HG02852 (cell line): Measurements from ENCODE around the gene ADD1.

Source experiments
- ATAC-seq: cut with Tn5 transposase; IDR thresholded peaks from one replicate; pipeline ENCODE4 v1.9.1; 2021; ENCODE audit warnings: mild to moderate bottlenecking, moderate library complexity; ENCODE audit not compliant: unreplicated experiment

Gene ADD1

DNA sequence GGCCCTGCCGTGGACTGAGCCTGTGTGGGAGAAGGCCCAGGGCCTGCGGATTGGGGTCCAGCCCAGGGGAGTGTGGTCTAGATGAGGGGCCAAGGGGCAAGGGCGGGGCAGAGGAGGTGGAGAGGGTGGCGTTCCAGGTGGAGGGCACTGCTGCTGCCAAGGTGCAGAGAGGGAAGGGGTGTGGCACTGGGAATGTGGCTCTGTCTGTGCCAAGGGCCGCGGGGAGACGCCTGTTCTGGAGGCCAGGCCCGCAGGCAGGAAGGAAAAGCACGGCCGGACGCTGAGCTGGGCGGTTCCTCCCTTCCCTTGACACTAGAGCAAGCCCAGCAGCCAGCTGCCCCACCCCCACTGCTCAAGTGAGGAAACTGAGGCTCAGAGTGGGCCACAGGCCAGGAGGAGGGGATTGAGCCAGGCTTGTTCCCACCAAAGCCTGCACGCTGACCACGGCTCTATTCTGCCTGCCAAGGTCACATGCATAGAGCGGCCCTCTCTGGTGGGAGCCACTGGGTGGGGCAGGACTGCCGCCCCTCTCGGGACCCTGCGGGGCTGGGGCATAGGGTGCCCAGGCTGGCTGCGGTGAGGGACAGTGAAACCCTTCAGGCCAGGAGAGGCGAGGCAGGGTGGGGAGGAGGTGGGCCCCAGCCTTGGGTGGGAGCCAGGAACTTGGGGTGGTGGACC is 37.8 kb upstream of the ADD1 start:
- no peak for ATAC-seq

DNA sequence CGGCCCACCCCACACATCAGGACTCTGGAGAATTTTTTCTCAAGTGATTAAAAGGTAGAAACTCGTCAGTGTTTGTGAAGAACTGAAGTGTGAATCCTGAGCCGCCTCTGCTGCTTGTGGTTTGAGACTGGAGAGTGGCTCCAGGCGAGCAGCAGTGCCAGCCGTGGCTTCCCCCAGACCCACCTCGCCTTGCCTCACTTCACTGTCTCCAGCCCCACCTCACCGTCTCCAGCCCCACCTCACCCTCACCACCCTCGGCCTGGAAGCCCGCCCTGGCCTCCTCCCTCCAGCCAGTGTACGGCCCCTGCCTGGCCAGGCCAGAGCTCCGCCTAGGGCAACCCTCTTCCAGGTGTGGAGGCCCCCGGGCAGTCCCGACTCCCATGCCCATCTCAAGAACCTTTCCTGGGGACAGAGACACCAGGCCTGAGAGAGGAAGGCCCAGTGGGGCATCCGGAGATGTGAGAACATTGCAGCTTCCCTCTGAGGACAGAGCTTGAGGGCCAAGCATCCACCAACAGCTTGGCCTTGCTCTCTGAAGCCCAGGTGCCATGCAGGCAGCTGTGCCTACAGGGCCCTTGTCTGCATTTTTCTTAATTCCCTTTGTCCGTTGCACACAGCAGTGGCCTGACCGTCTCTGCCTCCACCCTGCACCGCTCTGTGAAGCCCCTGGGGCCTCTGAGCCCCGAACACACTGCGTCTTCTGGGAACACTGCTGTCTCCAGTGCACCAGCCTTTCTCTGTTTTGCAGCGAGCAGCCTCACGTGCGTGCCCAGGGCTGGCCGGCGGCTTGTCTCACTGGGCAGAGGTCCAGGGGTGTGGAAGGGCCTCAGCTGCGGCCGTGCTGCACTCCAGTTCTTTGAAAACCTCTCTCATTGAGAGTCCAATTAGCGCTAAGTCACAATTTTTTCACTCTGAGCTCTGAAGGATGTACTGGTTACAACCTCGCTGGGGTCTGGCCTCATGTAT is 37.0 kb upstream of the ADD1 start:
- no peak for ATAC-seq

DNA sequence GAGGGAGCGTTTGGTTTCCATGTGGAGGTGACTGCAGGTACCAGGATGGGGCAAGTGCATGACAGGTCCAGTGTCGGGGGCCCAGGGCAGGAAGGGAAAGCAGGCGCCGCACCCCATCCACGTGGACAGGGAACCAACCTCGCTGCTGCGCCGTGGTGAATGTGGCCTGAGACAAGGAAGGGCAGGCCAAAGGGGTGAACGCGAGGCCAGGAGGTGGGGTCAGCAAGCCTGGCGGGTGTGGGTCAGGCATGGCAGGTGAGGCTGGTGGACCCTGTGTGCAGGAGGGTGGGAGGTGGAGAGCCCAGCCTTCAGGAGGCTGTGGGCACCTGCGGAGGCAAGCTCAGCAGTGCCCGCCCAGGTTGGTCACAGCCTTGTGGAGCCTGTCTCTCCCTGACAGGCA is 36.1 kb upstream of the ADD1 start:
- ATAC-seq = no peak

DNA sequence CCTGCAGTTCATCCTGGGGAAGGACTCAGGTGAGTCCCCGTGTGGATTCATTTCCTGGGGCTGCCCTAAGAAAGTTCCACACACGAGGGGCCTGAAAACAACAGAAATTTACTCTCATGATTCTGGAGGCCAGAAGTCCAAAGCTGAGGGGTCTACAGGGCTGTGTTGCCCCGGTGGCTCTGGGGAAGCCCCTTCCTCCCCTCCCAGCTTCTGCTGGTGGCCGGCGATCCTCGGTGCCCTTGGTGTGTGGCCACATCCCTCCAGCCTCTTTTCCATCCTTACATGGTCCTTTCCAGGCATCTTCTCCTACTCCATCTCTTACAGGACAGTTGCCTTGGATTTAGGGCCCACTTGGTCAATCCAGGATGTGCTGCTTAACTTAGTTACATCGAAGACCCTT is 35.6 kb upstream of the ADD1 start:
- no peak for ATAC-seq

DNA sequence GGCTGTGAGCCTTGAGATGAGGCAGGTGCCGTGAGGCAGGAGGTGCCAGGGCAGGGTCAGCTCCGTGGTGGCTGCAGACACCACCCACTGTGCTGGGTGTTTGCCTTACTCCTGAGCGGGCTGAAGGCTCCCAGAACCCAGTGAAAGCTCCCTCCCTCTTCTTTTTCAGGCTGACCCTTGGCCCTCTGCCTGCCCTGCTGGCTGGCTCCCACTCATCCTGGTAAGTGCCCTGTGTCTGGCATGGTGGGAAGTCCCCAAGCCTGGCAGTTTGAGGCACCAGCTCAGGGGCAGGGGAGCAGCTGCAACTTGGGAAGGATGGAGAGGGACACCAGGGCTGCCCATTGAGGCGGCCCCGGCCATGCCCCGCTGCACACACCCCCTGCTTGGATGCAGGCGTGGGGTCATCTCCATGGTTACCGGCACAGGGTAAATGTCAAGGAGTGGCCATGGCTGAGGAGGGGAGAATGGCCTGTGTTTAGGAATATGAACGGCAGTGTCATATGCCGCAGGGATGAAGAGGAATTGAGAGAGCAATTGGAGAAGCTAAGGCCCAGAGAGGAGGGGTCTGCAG is 33.9 kb upstream of the ADD1 start:
- ATAC-seq = no peak

DNA sequence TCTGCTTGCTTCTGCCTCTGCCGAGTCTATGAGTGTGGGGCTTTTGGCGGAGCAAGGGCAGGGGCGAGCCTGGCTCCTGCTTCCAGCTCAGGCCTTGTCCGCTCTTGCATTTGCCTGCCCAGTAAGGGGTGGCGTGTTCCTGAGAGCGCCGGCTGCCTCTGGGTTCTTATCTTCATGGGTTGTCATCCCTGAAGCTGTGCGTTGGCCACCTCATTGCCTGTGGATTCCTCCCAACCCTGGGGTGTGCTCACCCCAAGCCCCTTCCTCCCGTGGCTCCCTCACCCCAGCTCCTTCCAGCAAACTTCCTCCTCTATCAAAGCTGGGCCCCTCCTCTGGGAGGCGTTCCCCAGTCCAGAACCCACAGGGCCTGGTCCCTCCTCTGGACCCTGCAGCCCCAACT is 33.3 kb upstream of the ADD1 start:
- ATAC-seq = no peak

DNA sequence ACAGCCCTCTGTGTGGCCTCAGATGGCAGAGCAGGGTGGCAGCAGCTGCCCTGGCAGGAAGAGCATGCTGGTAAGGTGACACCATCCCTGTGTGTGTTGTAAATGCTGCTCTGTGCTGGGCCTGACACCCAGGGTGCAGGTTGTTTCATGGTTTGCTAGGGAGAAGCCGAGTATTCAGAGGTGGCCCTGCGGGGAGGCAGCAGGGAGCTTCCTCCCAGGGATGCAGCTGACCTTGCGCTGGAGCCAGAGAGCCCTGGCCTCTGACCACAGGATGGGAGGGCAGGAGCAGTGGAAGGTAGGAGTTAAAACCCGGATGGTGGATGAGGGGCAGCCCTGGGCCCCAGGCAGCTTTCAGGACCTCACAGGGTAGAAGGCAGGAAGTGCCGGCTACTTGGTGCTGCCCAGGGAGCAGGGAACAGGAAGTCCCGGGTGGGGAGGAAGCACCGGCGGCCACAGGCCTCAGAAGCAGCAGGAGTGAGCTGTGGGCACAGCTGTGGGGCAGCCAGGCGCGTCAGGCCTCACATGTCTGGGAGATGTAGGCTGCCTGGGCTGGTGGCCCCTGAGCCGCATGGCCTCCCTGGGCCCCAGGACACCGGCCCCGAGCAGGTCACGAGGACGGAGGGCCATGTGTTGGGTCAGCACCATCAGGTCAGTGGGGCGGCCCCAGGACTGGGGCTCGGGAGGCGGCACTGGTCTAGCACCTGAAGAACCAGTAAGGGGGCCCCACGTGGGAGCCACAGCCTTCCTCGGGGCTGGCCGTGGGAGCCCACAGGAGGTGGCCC is 31.6 kb upstream of the ADD1 start:
- peak; percentile 44 for ATAC-seq

DNA sequence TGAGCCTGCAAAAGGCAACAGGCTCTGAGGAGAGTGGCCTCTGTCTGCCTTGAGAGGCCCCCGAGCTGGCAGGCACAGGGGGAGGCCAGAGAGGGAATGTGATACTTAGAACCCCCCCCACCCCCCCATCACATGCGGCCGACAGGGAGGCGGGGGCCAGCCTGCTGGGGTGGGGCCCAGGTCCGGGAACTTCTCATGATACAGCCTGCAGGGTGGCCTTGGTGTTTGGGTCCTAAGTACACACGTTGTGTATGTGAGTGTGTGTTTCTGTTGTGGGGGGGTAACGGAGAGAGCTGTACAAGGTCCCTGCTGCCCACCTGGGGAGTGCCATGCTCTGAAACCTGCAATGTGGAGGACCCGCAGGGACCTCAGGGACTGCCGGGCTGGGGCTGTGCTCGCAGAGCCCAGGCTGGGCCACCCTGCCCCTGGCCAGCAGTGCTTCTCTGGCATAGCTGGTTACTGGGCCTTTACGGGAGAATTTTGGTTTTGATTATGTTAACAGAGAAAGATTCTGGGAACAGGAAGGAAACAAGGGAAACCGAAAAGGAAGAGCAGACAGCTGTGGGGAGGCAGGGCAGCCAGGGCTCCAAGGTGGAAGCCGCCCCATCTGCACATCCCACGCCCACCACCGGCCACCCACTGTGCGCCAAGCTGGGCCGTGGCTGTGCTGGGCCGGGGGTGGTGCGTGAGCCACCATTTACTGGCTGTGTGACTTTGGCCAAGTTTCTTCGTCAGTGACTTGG is 30.9 kb upstream of the ADD1 start:
- peak; percentile 28 for ATAC-seq

DNA sequence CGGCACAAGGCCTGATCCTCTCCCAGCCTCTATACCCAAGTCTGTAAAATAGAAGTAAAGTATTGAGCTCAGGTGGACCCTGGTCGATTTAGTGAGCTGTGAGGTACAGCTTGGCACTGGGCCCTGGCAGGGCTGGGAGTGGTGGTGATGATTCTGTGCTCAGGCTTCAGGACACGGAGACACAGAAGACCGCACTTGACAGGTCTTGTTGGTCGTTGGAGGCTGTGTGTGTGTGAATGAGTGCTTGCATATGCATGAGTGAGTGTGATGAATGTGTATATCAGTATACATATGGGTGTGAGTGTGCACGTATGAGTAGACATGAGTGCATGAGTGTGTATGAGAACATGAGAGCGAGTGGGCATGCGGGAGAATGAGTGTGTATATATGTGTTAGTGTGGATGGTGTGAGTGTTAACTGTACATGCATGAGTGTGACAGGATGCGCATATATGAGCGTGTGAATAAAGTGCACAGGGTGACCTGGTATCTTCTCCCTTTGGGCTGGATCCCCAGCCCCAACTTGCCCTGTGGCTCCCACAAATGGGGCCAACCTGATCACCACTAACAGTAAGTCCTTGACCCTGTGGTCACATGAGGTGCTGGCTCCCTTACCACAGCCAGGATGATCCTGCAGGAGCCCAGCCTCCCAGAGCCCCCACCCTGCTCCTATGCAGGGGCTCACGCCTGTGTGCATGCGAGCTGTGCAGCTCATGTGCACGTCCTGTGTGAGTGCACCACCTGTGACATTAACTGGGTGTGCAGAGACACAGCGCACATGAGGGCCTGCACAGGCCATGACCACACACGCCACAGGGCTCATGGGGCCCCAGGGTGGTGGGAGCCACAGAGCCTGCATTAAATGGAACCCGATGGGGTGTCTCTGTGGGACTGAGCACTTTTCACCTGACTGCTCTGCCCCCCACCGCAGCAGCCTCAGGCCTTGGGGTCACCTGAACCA is 29.9 kb upstream of the ADD1 start:
- no peak for ATAC-seq

DNA sequence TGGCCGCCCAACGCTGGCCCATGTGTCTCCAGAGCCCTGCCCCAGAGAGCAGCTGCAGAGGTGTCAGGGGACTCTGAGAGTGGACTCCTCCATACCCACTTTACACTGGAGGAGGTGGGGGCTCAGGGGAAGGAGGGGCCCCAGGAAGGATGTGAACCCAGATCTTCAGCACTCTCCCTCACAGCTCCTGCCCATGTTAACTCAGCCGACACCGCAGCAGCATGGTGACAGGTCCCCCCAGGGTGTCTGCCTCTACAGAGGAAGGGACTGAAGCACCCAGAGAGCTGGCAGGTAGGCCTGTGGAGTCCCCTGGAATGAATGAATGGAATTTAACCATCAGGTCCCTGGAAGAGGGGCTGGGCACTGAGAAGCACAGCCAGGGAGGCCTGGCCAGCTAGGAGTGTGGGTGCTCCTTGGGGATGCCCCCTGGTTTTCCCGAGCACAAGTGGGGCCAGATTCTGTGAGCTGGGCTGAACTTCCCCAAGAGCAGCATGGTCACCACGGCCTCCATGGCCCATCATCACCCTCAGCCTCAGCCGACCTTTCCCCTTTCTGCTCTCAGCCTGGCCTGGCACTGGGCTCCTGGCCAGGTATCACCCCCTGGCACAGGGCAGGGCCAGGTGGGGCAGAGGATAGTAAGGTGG is 28.9 kb upstream of the ADD1 start:
- no peak for ATAC-seq

DNA sequence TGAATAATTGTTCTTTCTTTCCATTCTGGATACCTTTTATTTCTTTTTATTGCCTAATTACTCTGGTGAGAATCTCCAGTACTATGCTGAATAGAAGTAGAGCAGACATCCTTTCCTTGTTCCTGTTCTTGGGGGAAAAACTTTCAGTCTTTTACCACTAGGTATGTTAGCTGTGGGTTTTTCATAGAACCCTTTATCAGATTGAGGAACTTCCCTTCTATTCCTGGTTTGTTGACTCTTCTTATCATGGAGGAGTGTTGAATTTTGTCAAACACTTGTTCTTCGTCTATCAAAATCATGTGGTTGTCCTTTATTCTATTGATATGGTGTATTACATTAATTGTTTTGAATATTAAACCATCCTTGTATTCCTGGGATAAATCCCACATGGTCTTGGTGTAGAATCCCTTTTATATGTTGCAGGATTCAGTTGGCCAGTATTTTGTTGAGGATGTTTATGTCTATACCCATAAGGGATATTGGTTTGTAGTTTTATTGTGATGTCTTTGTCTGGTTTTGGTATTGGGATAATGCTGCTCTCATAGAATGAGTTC is 27.2 kb upstream of the ADD1 start:
- no peak for ATAC-seq

DNA sequence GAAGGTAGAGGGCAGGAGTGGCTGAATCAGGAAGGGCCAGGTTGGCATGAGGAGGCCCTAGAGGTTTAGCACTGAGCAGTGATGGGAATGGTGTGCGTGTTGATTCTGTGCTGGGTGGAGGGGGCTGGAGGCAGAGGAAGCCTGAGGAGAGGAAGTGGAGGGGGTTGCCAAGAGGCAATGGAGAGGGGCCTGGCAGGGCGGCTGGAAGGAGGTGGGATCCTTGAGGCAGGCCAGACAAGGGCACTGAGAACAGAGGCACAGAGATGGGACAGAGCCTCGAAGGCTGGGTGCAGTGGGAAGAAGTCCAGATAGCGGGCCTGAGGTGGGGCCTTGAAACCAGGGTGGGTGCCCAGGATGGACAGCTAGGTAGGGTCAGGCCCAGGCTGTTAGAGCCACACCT is 26.5 kb upstream of the ADD1 start:
- no peak for ATAC-seq

DNA sequence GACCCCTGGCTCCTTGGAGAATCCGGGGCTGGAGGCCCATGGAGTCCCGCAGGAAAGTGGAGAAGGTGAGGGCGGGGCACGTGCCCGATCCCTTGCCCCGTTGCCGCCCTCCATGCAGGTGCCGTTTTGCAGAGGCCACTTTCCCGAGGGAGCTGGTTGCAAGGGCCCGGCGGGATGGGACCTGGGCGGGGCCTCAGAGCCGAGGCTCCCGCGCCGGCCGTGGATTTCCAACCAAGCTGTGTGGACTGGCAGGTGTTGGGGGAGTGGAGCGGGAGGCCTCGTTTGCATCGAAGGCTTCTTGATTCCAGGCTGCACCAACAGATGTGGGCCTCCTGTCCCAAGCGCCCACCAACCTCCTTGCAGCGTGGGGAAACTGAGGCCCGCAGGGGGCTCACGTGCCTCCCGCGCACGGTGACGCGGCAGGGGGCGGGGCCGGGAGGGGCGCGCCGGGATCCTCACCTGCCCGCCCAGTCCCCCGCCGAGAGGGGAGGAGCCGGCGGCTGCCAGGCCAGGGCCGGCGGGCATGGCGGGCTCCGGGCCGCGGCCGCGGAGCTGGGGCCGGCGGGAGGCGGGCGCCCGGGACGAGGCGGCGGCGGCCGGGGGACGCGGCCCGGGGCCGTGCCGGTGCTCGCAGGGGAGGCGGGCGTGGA is 25.8 kb upstream of the ADD1 start:
- ATAC-seq = no peak

DNA sequence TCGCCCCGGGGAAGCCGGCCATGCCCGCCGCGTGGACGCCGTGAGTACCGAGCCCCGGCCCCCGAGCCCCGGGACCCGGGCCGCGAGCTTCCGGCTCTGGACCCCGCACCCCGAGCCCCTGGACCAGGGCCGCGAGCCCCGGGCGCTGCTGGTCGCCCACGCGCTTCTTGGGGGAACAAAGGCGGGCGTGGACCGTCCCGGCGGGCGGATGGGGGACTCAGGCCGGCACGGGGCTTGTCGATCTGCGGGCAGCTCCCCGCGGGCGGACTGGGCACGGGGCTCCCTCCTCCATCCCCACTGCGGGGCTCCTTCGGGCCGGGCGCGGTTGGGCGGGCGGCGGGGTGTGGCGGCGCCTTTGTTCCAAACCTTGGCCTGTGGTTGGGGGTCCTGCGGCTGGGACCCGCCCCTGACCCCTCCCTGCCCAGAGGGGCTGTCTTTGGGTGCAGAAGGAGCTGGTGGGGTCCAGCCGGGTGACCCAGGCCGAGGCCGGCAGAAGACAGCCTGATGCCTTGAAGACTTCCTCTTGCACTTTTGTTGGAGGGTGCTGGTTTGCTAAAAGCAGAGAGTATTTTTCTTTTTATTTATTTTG is 25.2 kb upstream of the ADD1 start:
- no peak for ATAC-seq

DNA sequence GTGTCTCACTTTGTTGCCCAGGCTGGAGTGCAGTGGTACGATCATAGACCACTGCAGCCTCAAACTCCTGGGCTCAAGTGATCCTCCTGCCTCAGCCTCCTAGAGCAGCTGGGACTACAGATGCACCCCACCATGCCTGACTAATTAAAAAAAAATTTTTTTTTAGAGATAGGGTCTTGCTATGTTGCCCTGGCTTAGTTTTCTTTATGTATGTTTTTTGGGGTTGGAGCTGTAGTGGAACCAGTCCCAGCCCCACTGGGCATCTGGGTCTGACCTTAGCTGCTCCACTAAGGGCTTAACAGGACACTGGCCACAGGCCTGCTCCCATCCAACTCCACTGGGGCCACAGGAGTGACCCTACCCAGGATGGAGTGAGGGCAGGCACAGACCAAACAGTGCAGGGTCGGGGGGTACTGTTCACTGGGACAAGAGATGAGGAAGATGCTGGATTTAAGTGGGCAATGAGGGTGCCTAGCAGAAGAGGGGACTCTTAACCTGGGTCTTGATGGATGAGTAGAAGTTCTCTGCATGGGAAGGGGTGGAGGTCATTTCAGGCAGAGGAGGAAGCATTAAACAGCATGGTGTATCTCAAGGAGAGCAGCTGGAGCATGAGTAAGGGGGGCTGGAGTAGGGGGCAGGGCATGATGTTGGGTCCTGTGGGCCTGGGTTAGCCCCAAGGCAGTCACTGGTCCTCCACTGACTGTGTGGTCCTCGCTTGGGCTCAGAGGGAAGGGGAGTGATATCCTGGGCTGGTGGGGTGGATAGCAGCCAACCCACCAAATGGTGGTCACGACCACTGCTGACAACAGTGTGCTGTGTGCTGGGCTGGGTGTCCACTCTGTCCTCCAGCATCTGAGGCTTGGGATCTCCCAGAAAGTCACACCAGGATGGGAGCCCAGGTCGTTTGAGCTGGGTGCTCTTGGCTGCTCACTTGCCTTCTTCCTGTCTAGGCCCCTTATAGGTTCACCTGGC is 24.1 kb upstream of the ADD1 start:
- ATAC-seq = no peak

DNA sequence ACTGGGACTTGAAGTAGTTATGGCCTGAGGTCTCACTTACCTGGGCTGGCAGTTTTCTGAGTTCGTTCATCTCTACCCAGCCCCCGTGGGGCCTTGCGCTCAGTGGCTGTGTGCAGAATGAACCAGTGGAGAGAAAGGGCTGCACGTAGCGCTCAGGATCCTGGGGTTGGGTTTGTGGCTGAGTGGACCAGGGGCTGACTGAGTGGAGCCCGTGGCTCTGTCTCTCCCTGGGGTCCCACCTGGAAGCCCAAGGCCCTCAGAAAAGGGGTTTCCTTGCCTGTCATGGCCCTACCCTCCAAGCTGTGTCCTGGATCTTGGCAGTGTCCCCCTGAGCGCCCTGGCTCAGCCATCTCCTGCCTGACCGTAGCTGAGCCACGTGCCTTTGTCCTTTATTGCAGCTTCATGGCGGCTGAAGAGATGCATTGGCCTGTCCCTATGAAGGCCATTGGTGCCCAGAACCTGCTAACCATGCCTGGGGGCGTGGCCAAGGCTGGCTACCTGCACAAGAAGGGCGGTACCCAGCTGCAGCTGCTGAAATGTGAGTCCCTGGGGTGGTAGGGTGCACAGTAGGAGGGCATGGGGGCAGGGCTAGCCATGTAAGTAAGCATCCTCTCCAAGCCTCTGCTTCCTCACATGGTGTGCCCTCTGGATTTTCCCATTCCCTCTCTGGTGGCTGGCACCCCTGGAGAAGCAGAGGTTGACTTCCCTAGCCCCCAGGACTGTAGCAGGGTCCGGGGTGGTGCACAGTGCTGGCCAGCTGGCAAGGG is 23.2 kb upstream of the ADD1 start:
- ATAC-seq = no peak
